CD4-positive, alpha-beta T cell treated with Interleukin-1 beta for 1 hour (primary cell): ENCODE results near the gene PAPPA2.

Source experiments
- DNase-seq, 2 donors: peaks; one replicate each; pipeline ENCODE4 v3.0.0-alpha.2; 2020 to 2022

PAPPA2 gene

GRCh38 chr1:176499671-176500070, 36.7 kb downstream of the PAPPA2 start:
- no peak for DNase-seq

DNA sequence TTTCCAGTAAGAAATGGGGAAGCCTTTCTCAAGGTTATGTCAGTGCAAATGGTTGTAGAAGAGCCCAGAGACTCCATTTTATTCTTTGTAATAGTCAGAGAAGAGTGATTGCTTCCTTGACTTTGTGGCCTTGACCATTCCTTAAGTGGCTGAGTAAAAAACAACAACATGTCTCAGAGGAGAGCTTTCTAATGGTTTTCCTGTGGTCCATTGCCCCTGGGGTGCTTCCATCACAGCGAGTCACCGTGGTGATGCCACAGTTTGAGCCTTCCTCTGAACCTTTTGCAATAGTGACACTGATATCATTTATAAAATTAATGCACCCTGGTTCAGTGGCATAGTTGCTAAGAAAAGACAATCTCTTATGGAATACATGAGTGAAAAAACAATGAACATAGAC, 38.6 kb downstream of the PAPPA2 start:
- no peak for DNase-seq

- DNase-seq: no peak
Measured at GRCh38 chr1:176504848-176505553, 42.0 kb downstream of the PAPPA2 start.

DNA sequence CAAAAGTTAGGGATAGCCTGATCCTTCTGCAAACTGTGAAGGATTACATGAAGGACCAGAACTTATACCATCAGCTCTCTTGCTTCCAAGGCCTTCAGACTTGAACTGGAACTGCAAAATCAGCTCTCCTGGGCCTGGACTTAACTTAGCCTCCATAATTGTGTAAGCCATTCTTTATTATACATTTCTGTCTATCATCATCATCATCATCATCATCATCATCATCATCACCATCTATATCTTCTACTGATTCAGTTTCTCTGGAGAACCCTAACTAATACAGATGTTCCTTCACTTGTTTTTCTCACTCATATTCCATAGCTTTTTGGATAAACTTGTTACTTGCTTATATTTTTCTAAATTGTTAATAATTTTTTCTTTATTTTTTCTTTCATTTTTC, 50.0 kb downstream of the PAPPA2 start:
- DNase-seq: no peak

DNA sequence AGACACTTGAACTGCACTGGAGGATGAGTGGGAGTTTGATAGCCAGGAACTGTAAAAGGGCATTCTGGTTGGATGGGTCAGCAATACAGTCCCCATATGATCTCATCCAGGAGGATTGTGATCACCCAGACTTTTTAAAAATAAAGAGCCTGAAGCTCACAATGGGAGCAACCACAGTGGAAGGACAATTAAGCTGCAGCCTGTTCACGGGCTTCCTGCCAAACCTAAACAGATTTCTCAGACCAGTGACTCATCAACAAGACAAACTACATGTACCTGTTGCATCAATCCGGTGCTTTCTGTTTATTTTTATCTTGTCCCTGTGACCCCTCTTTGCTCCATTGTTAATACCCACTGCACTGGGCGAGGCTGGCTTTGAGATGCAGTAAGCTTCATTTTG, 52.3 kb downstream of the PAPPA2 start:
- DNase-seq: no peak

DNA sequence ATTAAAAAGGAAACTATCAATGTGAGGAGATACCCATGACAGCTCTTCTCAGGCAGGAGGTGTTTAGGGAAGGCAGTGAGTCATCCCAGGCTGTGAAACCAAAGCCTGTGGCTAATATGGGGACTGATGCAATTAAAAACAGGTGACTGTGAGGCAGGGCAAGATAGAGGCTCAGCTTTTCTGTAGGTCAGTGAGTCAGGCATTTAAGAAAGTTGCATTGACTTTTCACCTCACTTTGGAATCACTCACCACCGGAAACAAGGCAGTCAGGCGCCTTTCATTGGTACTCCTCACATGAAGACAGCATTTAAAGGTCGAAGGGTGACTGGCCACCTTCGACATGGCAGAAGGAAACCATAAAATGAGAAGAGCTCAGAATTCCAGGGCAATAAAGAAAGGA, 54.5 kb downstream of the PAPPA2 start:
- no peak for DNase-seq

DNA sequence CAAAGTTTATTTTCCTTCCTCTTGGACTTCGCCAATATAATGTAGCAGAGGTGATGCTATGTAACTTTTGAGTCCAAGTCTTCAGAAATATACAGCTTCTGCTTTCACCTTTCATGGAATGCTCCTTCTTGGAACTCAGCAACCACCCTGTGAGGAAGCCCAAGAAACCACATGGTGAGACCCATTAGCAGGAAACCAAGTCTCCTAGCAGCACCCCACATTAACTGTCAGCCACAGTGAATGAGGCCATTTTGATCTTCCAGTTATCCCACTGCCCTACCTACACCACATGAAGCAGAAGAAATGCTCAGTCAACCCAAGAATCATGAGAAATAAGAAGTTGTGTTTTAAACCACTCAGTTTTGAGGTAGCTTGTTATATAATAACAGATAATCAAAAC, 58.2 kb downstream of the PAPPA2 start:
- DNase-seq: no peak

GRCh38 chr1:176522310-176522845, 59.4 kb downstream of the PAPPA2 start:
- DNase-seq: no peak

DNA sequence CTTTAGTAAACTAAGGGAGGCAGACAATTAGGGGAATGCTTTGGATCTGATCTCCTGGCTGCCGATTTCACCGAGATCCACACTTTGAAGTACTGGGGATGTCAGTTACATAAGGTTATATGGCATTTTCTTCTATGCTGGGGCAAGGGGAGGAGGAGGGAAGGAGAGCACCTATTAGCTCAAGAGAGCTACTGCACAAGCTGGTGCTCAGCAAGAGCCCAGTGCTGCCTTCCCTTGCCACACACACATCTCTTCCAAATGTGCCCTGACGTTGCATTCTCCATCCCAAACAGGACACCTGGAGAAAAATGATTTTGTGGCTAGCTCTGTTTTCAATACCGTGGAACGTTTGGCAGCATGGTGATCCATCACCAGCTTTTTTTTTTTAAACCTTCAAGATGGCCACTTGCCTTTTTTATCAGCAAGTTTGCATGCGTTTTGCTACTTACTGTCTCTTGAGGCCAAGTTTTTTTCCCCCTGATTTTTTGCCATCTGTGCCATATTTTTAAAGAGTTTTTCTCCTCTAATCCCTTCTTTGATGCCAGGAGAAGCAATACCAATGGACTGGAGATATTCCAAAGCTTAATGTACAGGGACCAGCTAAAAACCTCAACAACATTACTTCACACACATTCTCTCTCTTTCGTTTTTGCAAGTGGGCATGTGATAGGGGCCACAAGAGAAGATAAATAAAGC, 66.6 kb downstream of the PAPPA2 start:
- no peak for DNase-seq

- DNase-seq: no peak
Measured at GRCh38 chr1:176531036-176531435, 68.1 kb downstream of the PAPPA2 start.

DNA sequence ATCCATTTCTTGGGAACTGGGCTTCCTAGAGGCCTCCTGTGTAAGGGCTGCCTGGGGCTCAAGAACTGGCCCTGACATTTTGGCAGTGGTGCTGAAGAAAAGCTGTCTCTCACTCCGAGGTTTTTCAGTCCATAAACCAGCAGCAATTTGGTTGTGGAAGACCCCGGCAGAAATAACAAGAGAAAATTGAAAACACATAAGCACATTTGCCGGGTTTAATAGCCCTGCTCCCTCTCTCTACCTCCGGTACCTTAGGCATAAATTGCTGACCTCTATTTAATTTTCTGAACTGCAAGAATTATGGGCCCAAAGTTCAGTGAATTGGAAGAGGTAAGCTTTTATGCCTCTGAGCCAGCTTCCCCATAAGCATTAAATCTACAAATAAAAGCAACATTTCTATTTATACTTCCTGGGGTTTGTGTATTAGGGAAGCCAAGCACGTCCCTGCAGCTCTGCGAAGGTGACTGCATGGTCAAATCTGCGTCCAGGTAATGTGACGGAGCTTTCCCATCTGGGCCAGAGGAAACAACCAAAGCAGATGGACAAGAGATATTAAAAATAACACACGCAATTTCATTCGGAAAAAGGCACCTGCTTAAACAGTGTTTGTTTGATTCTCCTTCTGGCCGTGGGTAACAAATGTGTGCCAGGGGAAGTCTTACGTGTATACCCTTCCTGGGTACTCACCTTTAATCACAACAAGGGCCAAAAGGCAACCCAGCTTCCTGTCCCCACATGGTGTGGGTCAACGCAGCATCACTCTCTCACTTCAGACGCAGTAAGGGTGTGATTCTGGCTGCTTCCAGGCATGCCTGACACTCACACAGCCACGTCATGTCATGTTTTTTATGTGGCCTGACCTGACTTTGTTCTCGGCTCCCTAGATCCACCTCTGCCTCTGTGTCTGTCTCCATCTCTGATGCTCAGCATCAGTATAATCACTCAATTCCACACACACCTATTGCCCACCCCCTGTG, 69.2 kb downstream of the PAPPA2 start:
- no peak for DNase-seq

DNA sequence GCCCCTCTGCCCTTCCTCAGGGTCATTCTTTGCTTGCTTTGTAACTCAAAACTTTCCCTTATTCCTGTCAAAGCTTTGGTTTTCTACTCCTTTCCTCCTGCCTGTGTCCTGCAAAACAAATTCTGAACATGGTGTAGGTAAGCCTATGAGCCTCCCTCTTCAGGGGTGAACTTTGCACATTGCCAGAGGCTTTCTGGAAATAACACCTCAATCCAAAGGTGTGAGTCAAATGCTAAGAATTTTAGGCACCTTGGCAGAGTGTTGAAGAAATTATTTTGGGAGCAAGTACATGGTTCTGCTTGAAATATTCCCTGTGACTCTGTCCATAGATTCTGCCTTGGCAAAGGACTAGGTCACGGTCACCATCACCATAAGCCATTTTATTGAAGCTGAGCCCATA, 70.0 kb downstream of the PAPPA2 start:
- no peak for DNase-seq

GRCh38 chr1:176536588-176536987, 73.6 kb downstream of the PAPPA2 start:
- no peak for DNase-seq

DNA sequence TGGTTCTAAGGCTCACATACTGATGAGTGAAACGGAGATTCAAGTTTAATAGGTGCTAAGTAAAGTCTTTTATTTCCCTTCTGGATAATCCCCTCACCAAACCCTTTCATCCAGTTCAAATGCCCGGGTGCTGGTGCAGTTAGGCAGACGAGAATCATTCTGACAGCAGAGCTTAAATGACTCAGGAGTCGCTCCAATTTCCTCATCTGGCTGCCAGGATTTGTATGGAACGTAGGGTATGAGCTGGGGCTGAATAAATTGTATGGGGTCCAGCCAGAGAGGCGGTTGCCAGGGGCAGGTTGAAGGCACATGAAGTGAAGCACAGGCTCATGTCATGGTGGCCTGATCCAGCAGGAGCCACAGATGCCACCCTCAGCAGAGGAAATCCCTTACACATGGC, 76.0 kb downstream of the PAPPA2 start:
- no peak for DNase-seq

DNA sequence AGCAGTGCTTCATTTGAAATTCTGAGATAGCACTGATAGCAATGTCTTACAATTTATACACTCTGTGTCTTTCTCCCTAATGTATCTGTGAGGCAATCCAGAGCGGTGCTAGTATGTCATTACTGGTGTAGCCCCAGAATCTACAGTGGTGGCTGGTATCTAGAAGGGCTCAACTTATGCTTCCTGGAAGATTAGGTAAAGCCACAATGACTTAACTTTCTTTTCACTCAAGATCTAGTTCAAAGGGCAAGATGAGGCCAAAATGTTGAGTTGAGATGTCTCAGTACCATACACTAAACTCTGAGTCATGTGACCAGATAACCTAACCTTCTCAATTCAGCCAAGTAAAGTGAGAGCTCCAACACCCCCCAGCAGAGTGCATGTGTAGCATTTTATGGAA, 77.5 kb downstream of the PAPPA2 start:
- no peak for DNase-seq

GRCh38 chr1:176541663-176542062, 78.7 kb downstream of the PAPPA2 start:
- no peak for DNase-seq

GRCh38 chr1:176542352-176542751, 79.4 kb downstream of the PAPPA2 start:
- no peak for DNase-seq

DNA sequence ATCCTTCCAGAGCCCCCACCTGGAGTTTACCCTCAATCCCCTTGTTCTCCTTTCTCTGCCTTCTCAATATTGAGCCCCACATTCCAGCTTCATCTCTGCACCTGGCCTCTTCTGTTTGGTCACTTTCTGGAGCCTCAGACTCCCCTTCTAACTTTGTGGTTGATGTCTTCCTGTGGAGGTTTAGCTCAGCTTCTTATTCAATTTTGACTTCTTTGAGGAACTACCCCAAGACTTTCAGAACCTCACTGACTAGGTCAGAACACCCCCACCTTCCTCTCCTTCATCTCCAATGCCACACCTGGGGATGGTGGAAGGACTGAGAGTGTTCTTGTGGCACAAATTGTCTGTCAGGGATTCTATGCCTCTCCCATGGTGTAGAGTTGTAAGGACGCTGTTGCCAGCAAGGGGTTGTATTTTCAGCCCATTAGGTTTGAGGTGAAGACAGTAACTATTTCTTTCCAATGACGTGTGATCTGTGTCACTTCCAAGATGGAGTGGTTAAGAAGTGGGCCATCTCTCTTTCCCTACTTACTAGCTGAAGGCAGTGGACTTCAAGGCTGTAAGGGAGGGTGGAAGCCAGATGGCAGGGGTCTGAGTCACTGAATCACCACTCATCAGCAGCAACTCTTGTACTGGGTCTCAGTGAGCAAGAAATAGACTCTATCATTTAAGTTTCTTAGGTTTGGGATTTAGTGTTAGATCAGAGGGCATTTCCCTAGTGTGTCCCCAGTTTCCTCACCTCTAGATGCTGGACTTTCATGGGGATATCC, 80.6 kb downstream of the PAPPA2 start:
- no peak for DNase-seq

DNA sequence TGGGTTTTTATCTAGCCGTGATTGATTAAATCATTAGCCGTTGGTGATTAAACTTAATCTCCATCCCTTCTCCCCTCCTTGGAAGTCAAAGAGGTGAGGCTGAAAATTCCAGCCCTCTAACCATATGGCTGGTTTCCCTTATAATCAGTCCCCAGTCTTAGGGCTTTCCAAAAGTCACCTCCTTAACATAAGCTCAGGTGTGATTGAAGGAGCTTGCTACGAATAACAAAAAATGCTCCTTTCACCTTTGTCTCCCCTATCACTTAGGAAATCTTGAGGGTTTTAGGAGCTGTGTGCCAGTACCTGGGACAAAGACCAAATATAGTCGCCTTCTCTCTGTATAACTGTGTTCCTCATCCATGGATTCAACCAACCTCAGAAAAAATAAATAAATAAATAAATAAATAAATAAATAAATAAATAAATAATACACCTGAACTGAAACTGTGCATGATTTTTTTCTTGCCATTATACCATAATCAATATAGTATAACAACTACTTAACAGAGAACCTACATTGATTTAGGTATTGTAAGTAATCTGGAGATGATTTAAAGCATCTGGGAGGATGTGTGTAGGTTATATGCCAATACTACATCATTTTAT, 82.2 kb downstream of the PAPPA2 start:
- DNase-seq: no peak

GRCh38 chr1:176546825-176547224, 83.8 kb downstream of the PAPPA2 start:
- DNase-seq: no peak

DNA sequence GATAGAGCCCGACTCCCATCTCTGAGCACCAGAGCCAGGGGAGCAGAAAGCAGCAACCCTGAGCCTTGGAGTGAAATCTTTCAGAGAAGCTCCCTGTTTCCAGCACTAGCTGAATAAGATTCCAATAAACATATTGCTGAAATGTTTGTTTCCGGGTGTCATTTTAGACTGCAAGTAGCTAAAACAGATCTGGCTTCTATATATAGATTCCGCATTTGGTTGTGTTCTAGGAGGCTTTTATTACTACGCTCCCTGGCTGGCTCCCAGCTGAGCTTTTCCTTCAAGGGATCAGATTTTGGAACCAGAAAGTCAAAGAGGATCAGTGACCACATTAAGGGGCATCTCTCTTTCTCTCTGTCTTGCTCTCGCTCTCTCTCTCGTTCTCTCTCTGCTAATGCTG, 88.2 kb downstream of the PAPPA2 start:
- DNase-seq: no peak
